Measurements from ENCODE around the gene SMPD4.
"Not testable (repeated sequence)": the region's sequence is repeated elsewhere in the genome, so short reads cannot be mapped to it uniquely, and the experiment has no call there.

SMPD4 gene

GRCh38 chr2:130157825-130158514 is 23.4 kb downstream of the SMPD4 start:
- in situ Hi-C loops (cut with MboI; ENCODE audit: low sequenced_read_pairs): not testable (repeated sequence)

- in situ Hi-C loops (cut with MboI; ENCODE audit: low sequenced_read_pairs): not testable (repeated sequence)
Measured at GRCh38 chr2:130157354-130157753, 24.0 kb downstream of the SMPD4 start.

- in situ Hi-C loops (cut with MboI; ENCODE audit: low sequenced_read_pairs): no loop called here
Measured at GRCh38 chr2:130156624-130157004, 24.8 kb downstream of the SMPD4 start.

GRCh38 chr2:130155956-130156623 is 25.3 kb downstream of the SMPD4 start:
- in situ Hi-C loops (cut with MboI; ENCODE audit: low sequenced_read_pairs): not testable (repeated sequence)

GRCh38 chr2:130154773-130155765 is 26.3 kb downstream of the SMPD4 start:
- in situ Hi-C loops (cut with MboI; ENCODE audit: low sequenced_read_pairs): no loop called here

GRCh38 chr2:130154423-130154770 is 27.0 kb downstream of the SMPD4 start:
- in situ Hi-C loops (cut with MboI; ENCODE audit: low sequenced_read_pairs): not testable (repeated sequence)

DNA sequence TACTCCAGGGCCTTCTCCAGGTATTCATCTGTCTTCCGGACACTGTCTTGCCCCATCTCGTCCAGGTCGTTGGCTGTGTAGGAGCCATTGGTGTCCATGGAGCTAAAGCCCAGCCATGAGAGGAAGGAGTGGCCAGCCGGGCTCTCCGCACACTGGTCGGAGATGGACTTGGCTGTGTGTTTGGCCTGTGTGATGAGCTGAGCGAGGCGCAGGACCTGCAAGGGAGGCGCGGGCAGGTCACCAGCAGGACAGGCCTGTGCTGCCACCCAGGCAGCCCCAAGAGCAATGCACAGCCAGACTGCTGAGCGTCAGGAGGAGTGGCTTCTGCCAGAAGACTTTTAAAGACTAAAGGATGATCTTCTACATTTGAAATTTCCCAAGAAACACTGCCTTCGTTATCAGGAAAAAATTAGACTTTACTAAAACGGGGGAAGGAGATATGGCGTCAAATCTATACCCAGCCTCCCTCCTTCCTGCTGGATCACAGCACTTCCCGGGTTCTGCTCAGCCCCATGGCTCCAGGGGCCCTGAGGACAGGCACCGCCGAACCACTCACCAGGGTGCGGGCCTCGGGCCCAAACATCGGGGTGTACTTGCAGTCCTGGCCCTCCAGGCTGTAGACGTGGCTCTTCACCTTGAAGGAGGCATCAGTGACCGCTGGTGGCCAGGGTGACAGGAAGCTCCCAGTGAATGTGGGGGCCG is 27.5 kb downstream of the SMPD4 start:
- in situ Hi-C loops (cut with MboI; ENCODE audit: low sequenced_read_pairs): not testable (repeated sequence)

DNA sequence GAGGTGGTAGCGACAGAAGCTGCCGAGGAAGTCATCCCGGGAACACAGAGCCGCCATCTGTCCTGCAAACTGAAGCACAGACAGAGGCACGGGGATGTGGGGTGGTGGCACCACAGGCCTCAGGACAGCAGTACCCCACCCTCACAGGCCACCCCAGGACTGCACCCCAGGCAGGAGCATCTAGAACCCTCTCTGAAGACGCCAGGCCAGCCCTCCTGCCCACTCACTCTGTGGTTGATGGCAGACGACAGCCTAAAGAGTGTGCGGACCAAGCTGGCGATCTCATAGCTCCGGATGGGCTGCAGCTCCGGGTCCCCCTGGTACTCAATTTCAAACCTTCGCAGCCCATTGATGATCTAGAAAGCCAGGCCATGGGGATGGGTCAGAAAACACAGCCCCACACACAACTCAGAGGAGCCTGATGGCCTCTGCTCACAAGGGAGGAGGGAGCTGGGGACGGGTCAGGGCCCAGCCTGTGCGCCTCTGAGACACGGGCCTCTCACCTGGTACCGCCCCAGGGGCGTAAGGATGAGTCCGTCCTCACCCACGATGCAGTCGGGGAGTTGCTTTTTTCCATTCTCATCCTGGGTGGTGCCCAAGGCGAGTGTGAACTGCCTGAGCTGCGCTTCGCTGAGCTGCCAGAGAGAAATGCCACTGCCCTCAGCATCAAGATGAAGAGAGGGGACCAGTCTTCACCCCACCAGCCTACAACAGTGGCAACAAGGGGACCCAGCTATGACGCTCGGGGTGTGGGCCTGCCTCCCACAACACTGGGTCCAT is 28.4 kb downstream of the SMPD4 start:
- in situ Hi-C loops (cut with MboI; ENCODE audit: low sequenced_read_pairs): no loop called here

GRCh38 chr2:130152136-130152815 is 29.1 kb downstream of the SMPD4 start:
- in situ Hi-C loops (cut with MboI; ENCODE audit: low sequenced_read_pairs): not testable (repeated sequence)

- in situ Hi-C loops (cut with MboI; ENCODE audit: low sequenced_read_pairs): not testable (repeated sequence)
Measured at GRCh38 chr2:130151145-130151512, 30.3 kb downstream of the SMPD4 start.

GRCh38 chr2:130150181-130151144 is 30.9 kb downstream of the SMPD4 start:
- in situ Hi-C loops (cut with MboI; ENCODE audit: low sequenced_read_pairs): no loop called here

DNA sequence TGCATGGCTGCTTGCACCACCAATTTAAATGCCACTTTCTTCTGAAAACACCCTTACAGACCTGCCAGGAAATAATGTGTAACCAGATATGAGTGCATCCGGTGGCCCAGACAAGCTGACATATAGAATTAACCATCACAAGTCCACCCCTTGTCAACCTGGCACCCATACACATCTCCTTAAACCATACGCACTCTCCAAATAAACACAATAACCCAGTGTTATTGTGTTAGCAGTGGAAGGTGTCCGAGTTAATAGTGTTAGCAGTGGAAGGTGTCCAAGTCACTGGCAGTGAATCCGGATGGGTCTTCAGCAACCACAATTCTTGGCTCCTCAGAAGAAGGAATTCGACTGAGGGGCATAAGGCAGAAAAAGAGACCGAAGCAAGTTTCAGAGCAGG is 32.9 kb downstream of the SMPD4 start:
- in situ Hi-C loops (cut with MboI; ENCODE audit: low sequenced_read_pairs): not testable (repeated sequence)

GRCh38 chr2:130145006-130145414 is 36.4 kb downstream of the SMPD4 start, which contains the start of gene CCDC74B:
TSS of gene CCDC74B (minus strand) at chr2:130145112. CDS start at chr2:130144996, 116 bp downstream.
- in situ Hi-C loops (cut with MboI; ENCODE audit: low sequenced_read_pairs): not testable (repeated sequence)

- in situ Hi-C loops (cut with MboI; ENCODE audit: low sequenced_read_pairs): not testable (repeated sequence)
Measured at GRCh38 chr2:130143266-130144039, 37.9 kb downstream of the SMPD4 start.

DNA sequence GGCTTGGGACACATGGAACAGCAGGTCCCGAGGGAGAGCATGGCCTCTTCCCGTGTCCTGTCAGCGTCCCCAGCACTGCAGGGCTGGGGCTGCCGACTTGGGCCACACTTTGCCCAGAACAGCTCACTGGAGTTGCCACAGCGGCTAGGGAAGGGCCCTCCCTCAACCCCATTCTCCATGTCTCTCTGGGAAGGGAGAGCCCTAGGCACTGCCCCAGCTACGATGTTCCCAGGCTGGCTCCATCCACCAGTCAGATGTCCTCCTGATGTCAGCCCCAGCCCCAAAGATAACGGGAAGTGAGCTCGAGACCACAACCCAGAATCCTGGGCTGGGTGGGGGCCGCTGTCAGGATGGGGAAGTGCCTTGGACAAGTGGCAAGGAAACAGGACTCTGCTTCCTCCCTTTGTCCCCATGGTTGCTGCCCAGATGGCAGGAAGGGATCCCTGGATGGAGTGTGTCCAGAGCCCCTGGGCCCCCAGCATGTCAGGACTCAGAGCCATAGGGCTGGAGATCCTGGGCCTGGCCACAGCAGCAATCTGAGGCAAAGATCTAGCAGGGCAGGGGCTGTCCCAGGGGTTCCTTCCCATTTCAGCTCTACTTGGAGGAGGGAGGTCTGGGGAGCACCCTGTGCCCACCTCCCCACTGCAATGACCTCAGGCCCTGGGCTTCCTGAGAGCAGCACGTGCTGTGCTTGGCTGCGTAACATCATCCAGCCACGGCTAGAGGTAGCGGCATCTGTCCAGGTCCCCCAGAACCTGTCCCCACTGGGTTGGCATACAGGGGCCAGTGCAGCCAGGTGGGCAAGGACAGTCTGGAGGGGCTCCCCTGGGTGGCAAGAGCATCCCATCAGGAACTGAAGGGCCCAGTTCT is 38.8 kb downstream of the SMPD4 start:
- in situ Hi-C loops (cut with MboI; ENCODE audit: low sequenced_read_pairs): not testable (repeated sequence)

DNA sequence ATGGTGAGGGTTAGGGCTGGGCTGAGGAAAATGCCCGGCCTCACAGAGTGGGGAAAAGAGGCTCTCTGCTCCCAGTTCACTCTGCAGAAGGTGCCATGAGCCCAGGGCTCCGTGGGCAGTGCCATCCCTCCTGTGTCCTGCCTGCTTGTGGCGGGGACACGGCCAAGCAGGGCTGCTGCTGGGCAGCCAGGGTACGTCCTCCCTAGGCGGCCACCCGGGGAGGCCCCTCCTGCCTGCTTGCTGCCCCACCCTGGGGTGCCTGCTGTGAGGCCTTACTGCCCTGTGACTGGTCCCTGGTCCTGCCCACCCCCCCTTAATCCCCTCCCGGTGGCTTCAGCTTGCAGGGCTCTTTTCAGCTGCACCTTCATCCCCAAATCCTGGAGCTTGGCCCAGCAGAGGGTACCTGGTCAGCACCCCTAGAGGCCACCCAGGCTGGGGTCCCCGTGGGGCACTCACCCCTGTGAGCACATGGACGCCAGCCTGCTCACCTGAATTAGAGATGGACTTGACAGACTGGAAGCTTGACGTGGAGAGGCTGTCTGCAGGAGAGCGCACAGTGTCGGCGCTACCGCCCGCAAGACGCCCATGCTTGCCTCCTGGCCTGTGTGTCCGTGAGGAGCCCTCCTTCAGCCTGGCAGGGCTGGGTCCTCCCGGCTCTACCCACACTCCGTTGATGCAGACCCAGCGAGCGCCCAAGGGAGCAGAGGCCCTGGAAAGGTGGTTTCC is 39.6 kb downstream of the SMPD4 start:
- in situ Hi-C loops (cut with MboI; ENCODE audit: low sequenced_read_pairs): not testable (repeated sequence)
